HepG2 (cell line): ENCODE data around the gene TEF. TPM values are rescaled to one million over a fixed set of nuclear protein-coding genes. Genes with fewer than 3 reads are reported as not detected.
A peak's percentile ranks its signal among the peaks of the same experiment; 100 is the strongest.

Experiments used
- EEA1 ChIP-seq: sonication (generic); formaldehyde crosslinking; IDR thresholded peaks from 2 replicates; pipeline ENCODE4 v1.5.1; 2020; ENCODE audit warnings: mild to moderate bottlenecking, missing genetic modification reagents, borderline replicate concordance
- ETV5 ChIP-seq: IDR thresholded peaks from 2 replicates; pipeline ENCODE4 v1.6.1; 2018; ENCODE audit warnings: missing biosample characterization, missing genetic modification reagents, inconsistent platforms, borderline replicate concordance
- NFAT5 ChIP-seq: sonication (generic); formaldehyde crosslinking; IDR thresholded peaks from 2 replicates; pipeline ENCODE4 v1.4.0; 2020; ENCODE audit warnings: missing genetic modification reagents
- PCBP1 ChIP-seq: fragments of 200-400 bp; formaldehyde crosslinking; IDR thresholded peaks from 2 replicates; pipeline ENCODE4 v1.6.1; 2017; ENCODE audit warnings: mild to moderate bottlenecking, low read depth, low read length, borderline replicate concordance
- SALL1 ChIP-seq: sonication (generic); formaldehyde crosslinking; IDR thresholded peaks from 2 replicates; pipeline ENCODE4 v1.8.0; 2022; ENCODE audit warnings: mild to moderate bottlenecking, missing genetic modification reagents
- SP140L ChIP-seq: sonication (generic); formaldehyde crosslinking; IDR thresholded peaks from 2 replicates; pipeline ENCODE4 v1.4.0; 2020; ENCODE audit warnings: missing genetic modification reagents, borderline replicate concordance
- SP2 ChIP-seq: sonication (generic); formaldehyde crosslinking; IDR thresholded peaks from 2 replicates; pipeline ENCODE4 v1.5.1; 2020; ENCODE audit warnings: mild to moderate bottlenecking, missing genetic modification reagents
- USF2 ChIP-seq, 2 experiments: sonication (generic) in 1 of 2; formaldehyde crosslinking in 1 of 2; IDR thresholded peaks; 2 replicates each; pipeline versions ENCODE4 v1.5.1 to v1.6.1; 2011 to 2020; ENCODE audit warnings: borderline replicate concordance in 1 of 2, low read depth in 1 of 2, low read length in 1 of 2, mild to moderate bottlenecking in 1 of 2, missing genetic modification reagents in 1 of 2, moderate library complexity in 1 of 2
- ZMAT3 ChIP-seq: sonication (generic); formaldehyde crosslinking; conservative IDR thresholded peaks from 2 replicates; pipeline ENCODE4 v1.7.0; 2021; ENCODE audit warnings: missing genetic modification reagents
- ZNF205 ChIP-seq: IDR thresholded peaks from 2 replicates; pipeline ENCODE4 v1.6.1; 2018; ENCODE audit warnings: missing biosample characterization, missing genetic modification reagents
- ZNF598 ChIP-seq: sonication (generic); formaldehyde crosslinking; IDR thresholded peaks from 2 replicates; pipeline ENCODE4 v1.5.1; 2020; ENCODE audit warnings: mild to moderate bottlenecking, missing genetic modification reagents, borderline replicate concordance
- ZNF678 ChIP-seq: sonication (generic); formaldehyde crosslinking; IDR thresholded peaks from 2 replicates; pipeline ENCODE4 v1.4.0; 2020; ENCODE audit warnings: mild to moderate bottlenecking, missing genetic modification reagents
- ZSCAN31 ChIP-seq: sonication (generic); formaldehyde crosslinking; IDR thresholded peaks from 2 replicates; pipeline ENCODE4 v1.5.0; 2020; ENCODE audit warnings: low read depth, mild to moderate bottlenecking, missing genetic modification reagents
- polyA plus RNA-seq, 8 experiments: library from polyadenylated mRNA; depleted of rRNA in 3 of 8; stranded (reverse) in 7 of 8; unstranded in 1 of 8; fragments of >200 nt; fragmentation: Illumina TruSeq in 4 of 8; extraction: Trizol in 4 of 8; gene quantifications; 2 replicates each; pipeline versions ENCODE4 v1.2.1 to v1.2.3, GENCODE V29; 2011 to 2016; ENCODE audit warnings: low read depth in 4 of 8, missing spikeins in 1 of 8, mixed read lengths in 1 of 8; ENCODE audit not compliant: insufficient read depth in 1 of 8
- total RNA-seq, 5 experiments: library from RNA; depleted of rRNA; stranded (reverse); fragments of >200 nt; fragmentation: Illumina TruSeq; extraction: Trizol; gene quantifications; 2 replicates each; pipeline ENCODE4 v1.2.3, GENCODE V29; 2016; ENCODE audit warnings: low read depth in 1 of 5
- TF ChIP-seq, protein P1 (sequence below): sonication (generic); formaldehyde crosslinking; IDR thresholded peaks from 2 replicates; pipeline ENCODE4 v1.5.0; 2020; ENCODE audit warnings: mild to moderate bottlenecking, missing genetic modification reagents, borderline replicate concordance

TEF gene
- total and polyA plus RNA-seq, 2 of the 13 experiments (the other 11 are each of a cell fraction or from before 2014, with no cell fraction given), result 7.6 to 11.2 TPM

- no peak for TF ChIP-seq NFAT5 (CRISPR knock-in tag)
- no peak for TF ChIP-seq ZNF598 (CRISPR knock-in tag)
- TF ChIP-seq ETV5 (CRISPR knock-in tag), result no peak
- peak; percentile 81 for TF ChIP-seq USF2 (IDR thresholded peaks at IDR 0.05; ENCODE audit: low read depth, low read length)
- TF ChIP-seq USF2 (CRISPR knock-in tag; IDR thresholded peaks at IDR 0.05; ENCODE audit: borderline replicate concordance), result peak; percentile 92; the same call in 1 of the 2 replicates
- TF ChIP-seq ZSCAN31 (CRISPR knock-in tag), result peak; percentile 6; the same call in 1 of the 2 replicates
- TF ChIP-seq, protein P1, sequence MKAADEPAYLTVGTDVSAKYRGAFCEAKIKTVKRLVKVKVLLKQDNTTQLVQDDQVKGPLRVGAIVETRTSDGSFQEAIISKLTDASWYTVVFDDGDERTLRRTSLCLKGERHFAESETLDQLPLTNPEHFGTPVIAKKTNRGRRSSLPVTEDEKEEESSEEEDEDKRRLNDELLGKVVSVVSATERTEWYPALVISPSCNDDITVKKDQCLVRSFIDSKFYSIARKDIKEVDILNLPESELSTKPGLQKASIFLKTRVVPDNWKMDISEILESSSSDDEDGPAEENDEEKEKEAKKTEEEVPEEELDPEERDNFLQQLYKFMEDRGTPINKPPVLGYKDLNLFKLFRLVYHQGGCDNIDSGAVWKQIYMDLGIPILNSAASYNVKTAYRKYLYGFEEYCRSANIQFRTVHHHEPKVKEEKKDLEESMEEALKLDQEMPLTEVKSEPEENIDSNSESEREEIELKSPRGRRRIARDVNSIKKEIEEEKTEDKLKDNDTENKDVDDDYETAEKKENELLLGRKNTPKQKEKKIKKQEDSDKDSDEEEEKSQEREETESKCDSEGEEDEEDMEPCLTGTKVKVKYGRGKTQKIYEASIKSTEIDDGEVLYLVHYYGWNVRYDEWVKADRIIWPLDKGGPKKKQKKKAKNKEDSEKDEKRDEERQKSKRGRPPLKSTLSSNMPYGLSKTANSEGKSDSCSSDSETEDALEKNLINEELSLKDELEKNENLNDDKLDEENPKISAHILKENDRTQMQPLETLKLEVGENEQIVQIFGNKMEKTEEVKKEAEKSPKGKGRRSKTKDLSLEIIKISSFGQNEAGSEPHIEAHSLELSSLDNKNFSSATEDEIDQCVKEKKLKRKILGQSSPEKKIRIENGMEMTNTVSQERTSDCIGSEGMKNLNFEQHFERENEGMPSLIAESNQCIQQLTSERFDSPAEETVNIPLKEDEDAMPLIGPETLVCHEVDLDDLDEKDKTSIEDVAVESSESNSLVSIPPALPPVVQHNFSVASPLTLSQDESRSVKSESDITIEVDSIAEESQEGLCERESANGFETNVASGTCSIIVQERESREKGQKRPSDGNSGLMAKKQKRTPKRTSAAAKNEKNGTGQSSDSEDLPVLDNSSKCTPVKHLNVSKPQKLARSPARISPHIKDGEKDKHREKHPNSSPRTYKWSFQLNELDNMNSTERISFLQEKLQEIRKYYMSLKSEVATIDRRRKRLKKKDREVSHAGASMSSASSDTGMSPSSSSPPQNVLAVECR (CRISPR knock-in tag), result peak; percentile 88; the same call in 1 of the 2 replicates
- TF ChIP-seq SALL1, result peak; percentile 14; the same call in 1 of the 2 replicates
- no peak for TF ChIP-seq SP140L (CRISPR knock-in tag)
- TF ChIP-seq EEA1 (CRISPR knock-in tag), result no peak
- TF ChIP-seq ZNF205 (CRISPR knock-in tag), result no peak
- TF ChIP-seq ZNF678 (CRISPR knock-in tag), result no peak
- TF ChIP-seq SP2 (CRISPR knock-in tag), result peak; percentile 78
- 0 out of 2 replicates have a peak, but pooled peaks have one; percentile 15 for TF ChIP-seq ZMAT3 (CRISPR knock-in tag)
- 0 out of 2 replicates have a peak, but pooled peaks have one; percentile 33 for TF ChIP-seq PCBP1
Observed at GRCh38 chr22:41381329-41382097, at the start of gene TEF (continued).
